DOHH2 (cell line): Measurements from ENCODE around the gene TBC1D24.

Experiments used
- H3F3A ChIP-seq: fragments of 200-600 bp; sonication (generic), shearing (Covaris generic); 2 replicates; pipeline ENCODE4 v1.6.0; 2016; ENCODE audit warnings: antibody characterized with exemption, mild to moderate bottlenecking; ENCODE audit not compliant: control insufficient read depth, insufficient read depth
- H3K27ac ChIP-seq: fragments of 200-600 bp; sonication (generic); 2 replicates; pipeline ENCODE4 v1.5.1; 2014; ENCODE audit warnings: low read depth, mild to moderate bottlenecking, low read length, moderate library complexity
- H3K27me3 ChIP-seq: fragments of 200-600 bp; sonication (generic); 2 replicates; pipeline ENCODE4 v1.6.1; 2014; ENCODE audit warnings: mild to moderate bottlenecking, low read length, mixed read lengths; ENCODE audit not compliant: control insufficient read depth
- H3K36me3 ChIP-seq: fragments of 200-600 bp; sonication (generic); 2 replicates; pipeline ENCODE4 v1.6.1; 2014; ENCODE audit warnings: mild to moderate bottlenecking, low read length, moderate library complexity, mixed read lengths; ENCODE audit not compliant: control insufficient read depth
- H3K4me1 ChIP-seq: fragments of 200-600 bp; sonication (generic); 2 replicates; pipeline ENCODE4 v1.6.1; 2014; ENCODE audit warnings: mild to moderate bottlenecking, low read length, mixed read lengths; ENCODE audit not compliant: control insufficient read depth
- H3K4me2 ChIP-seq: fragments of 200-600 bp; sonication (generic); 2 replicates; pipeline ENCODE4 v1.6.0; 2014; ENCODE audit warnings: mild to moderate bottlenecking, low read length, moderate library complexity
- H3K4me3 ChIP-seq: fragments of 200-600 bp; sonication (generic); 2 replicates; pipeline ENCODE4 v1.5.1; 2014; ENCODE audit warnings: mild to moderate bottlenecking, low read length, mixed read lengths
- H3K79me2 ChIP-seq: fragments of 200-600 bp; sonication (generic); 2 replicates; pipeline ENCODE4 v1.6.1; 2014; ENCODE audit warnings: mild to moderate bottlenecking, low read length, mixed read lengths; ENCODE audit not compliant: control insufficient read depth
- H3K9me2 ChIP-seq: fragments of 200-600 bp; sonication (generic); replicated peaks from 2 replicates; pipeline ENCODE4 v1.6.1; 2014; ENCODE audit warnings: mild to moderate bottlenecking, low read length, mixed read lengths; ENCODE audit not compliant: control insufficient read depth
- H3K9me3 ChIP-seq: fragments of 200-600 bp; sonication (generic); 2 replicates; pipeline ENCODE4 v1.6.1; 2014; ENCODE audit warnings: antibody characterized with exemption, low read length, mixed read lengths; ENCODE audit not compliant: control insufficient read depth, insufficient read depth
- H4K20me1 ChIP-seq: fragments of 200-600 bp; sonication (generic); 2 replicates; pipeline ENCODE4 v1.6.0; 2014; ENCODE audit warnings: low read depth, mild to moderate bottlenecking, antibody characterized with exemption, low read length, moderate library complexity; ENCODE audit not compliant: control insufficient read depth, insufficient read depth
- CTCF ChIP-seq: fragments of 200-600 bp; sonication (generic); IDR thresholded peaks from one replicate; pipeline ENCODE4 v1.5.1; 2014; ENCODE audit warnings: antibody characterized with exemption, mild to moderate bottlenecking, low read depth, low read length; ENCODE audit not compliant: poor library complexity, severe bottlenecking
- EZH2phosphoT487 ChIP-seq: fragments of 200-600 bp; sonication (generic); IDR thresholded peaks from 2 replicates; pipeline ENCODE4 v1.6.1; 2017; ENCODE audit warnings: borderline replicate concordance, mild to moderate bottlenecking, antibody characterized with exemption, low read length, moderate library complexity, mixed read lengths

TBC1D24 gene

GRCh38 chr16:2485811-2486507 lies 11.0 kb downstream of the TBC1D24 start:
- no peaks in the 10 kb centered on the region for H3K9me3 ChIP-seq
- no peak overlapping the region for H3K4me2 ChIP-seq
- H3K36me3 ChIP-seq = peaks cover 13% of the 10 kb centered on the region
- no peak overlapping the region for H3K27ac ChIP-seq
- no peaks in the 10 kb centered on the region for H3F3A ChIP-seq
- H4K20me1 ChIP-seq = 0 out of 2 replicates have a peak, but pooled peaks cover 6% of the 10 kb centered on the region
- H3K9me2 ChIP-seq = no peaks in the 10 kb centered on the region
- H3K79me2 ChIP-seq = peaks cover 56% of the 10 kb centered on the region
- H3K27me3 ChIP-seq = no peaks in the 10 kb centered on the region
- H3K4me3 ChIP-seq = no peak overlapping the region
- peaks cover 14% of the 10 kb centered on the region for H3K4me1 ChIP-seq
- TF ChIP-seq CTCF (no peak), EZH2phosphoT487 (no peak)

DNA sequence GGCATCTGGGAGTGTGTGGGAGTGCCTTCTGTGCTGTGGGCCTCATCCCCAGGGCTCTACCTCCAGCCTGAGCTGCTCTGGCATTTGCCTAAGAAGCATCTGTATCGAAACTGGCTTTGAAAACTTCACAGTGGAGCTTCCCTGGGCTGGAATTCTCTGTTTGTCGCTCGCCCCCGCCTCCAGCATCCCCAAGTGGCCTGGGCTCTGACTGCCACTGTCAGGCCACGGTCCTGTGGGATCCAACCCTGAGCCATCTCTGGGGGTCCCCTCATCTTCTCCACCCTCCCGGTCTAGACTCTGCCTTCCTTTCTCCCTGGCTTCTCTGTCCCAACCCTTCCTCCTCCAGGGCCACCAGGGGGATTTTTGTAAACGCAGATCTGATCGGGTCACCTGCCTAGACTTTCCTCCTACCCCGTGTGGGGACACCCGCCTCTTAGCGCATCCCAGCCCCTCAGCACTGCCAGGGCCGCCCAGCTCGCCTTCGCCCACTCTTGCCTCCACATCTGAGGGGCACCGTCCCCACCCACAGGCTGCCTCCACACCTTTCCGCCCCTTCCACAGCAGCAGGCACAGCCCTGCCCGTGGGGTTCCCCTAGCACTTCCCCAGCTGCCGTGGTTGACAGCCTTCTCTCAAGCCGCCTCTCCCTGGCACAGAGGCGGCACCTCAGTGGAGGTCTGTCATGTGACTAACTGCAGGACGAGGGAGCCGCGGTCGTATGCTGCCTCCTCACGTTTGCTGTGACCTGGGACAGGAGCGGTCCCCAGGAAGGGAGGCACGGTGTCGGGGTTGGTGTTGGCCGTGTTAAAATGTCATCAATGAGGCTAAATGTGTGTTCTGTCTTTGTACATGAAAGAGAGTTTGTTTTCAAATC lies 12.0 kb downstream of the TBC1D24 start:
- H3K4me1 ChIP-seq = peaks cover 14% of the 10 kb centered on the region
- H3K9me3 ChIP-seq = no peaks in the 10 kb centered on the region
- H3K79me2 ChIP-seq = peaks cover 51% of the 10 kb centered on the region
- H3K9me2 ChIP-seq = no peaks in the 10 kb centered on the region
- TF ChIP-seq EZH2phosphoT487 (no peak), CTCF (peak; percentile 19)
- peaks cover 13% of the 10 kb centered on the region for H3K36me3 ChIP-seq
- no peak overlapping the region; the same call in 1 of the 2 replicates for H3K4me3 ChIP-seq
- H3F3A ChIP-seq = no peaks in the 10 kb centered on the region
- H3K4me2 ChIP-seq = peak overlapping the region; percentile 40
- no peaks in the 10 kb centered on the region for H3K27me3 ChIP-seq
- no peak overlapping the region for H3K27ac ChIP-seq
- 0 out of 2 replicates have a peak, but pooled peaks cover 6% of the 10 kb centered on the region for H4K20me1 ChIP-seq

DNA sequence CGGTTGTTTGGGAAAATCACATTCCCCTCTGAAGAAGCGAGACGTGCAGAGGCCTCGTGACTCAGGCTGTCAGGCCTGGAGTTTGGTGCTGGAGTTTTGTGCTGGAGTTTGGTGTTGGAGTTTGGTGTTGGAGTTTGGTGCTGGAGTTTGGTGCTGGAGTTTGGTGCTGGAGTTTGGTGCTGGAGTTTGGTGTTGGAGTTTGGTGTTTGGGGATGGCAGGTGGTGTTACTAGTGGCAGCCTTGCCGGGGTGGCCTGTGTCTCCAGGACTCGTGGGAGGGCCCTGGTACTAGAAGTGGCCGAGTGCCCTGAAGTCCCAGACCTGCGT lies 12.6 kb downstream of the TBC1D24 start:
- Histone ChIP-seq H3K9me2 (no peaks in the 10 kb centered on the region), H3K27ac (no peak overlapping the region), H3K27me3 (no peaks in the 10 kb centered on the region), H4K20me1 (0 out of 2 replicates have a peak, but pooled peaks cover 6% of the 10 kb centered on the region), H3K36me3 (peaks cover 13% of the 10 kb centered on the region), H3K4me2 (peak overlapping the region; percentile 40), H3K9me3 (no peaks in the 10 kb centered on the region), H3K4me1 (peaks cover 14% of the 10 kb centered on the region), H3K79me2 (peaks cover 51% of the 10 kb centered on the region), H3K4me3 (no peak overlapping the region), H3F3A (no peaks in the 10 kb centered on the region)
- TF ChIP-seq EZH2phosphoT487 (no peak), CTCF (no peak)
